ENCODE data around the gene APLF.
"Not testable (repeated sequence)": the region's sequence is repeated elsewhere in the genome, so short reads cannot be mapped to it uniquely, and the experiment has no call there.

DNA sequence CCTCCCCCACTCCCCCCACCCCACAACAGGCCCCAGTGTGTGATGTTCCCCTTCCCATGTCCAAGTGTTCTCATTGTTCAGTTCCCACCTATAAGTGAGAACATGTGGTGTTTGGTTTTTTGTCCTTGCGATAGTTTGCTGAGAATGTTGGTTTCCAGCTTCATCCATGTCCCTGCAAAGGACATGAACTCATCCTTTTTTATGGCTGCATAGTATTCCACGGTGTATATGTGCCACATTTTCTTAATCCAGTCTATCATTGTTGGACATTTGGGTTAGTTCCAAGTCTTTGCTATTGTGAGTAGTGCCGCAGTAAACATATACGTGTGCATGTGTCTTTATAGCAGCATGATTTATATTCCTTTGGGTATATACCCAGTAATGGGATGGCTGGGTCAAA lies 103.0 kb downstream of the APLF start:
- TF ChIP-seq CTCF (conservative IDR thresholded peaks at IDR 0.05; ENCODE audit: low read depth, low read length); EZH2phosphoT487 (IDR thresholded peaks at IDR 0.05; ENCODE audit: borderline replicate concordance, low read length); EZH2 (IDR thresholded peaks at IDR 0.05; ENCODE audit: low read length, unreplicated experiment): not testable (repeated sequence)
